Subcutaneous abdominal adipose tissue (tissue), 5 donors: ENCODE data around the gene PALS1.
A peak's percentile ranks its signal among the peaks of the same experiment; 100 is the strongest.

Source experiments
- H3K27ac ChIP-seq: one replicate; pipeline ENCODE4 v1.7.0; 2013; ENCODE audit warnings: low read depth, mild to moderate bottlenecking, inconsistent platforms, low read length, moderate library complexity
- H3K27me3 ChIP-seq, 5 donors: one replicate each; pipeline ENCODE4 v1.7.0; 2013; ENCODE audit warnings: low read length in 5 of 5, inconsistent platforms in 1 of 5; ENCODE audit not compliant: control insufficient read depth in 5 of 5, insufficient read depth in 4 of 5
- H3K36me3 ChIP-seq, 5 donors: one replicate each; pipeline ENCODE4 v1.7.0; 2013; ENCODE audit warnings: low read length in 5 of 5; ENCODE audit not compliant: control insufficient read depth in 5 of 5, insufficient read depth in 5 of 5
- H3K4me1 ChIP-seq, 5 donors: one replicate each; pipeline ENCODE4 v1.7.0; 2013; ENCODE audit warnings: low read length in 5 of 5, mild to moderate bottlenecking in 3 of 5, moderate library complexity in 1 of 5; ENCODE audit not compliant: control insufficient read depth in 5 of 5, insufficient read depth in 5 of 5
- H3K4me3 ChIP-seq, 5 donors: one replicate each; pipeline ENCODE4 v1.7.0; 2013; ENCODE audit warnings: low read length in 5 of 5, low read depth in 1 of 5
- H3K9ac ChIP-seq, 5 donors: one replicate each; pipeline ENCODE4 v1.7.0; 2013; ENCODE audit warnings: low read length in 5 of 5, mild to moderate bottlenecking in 4 of 5, moderate library complexity in 3 of 5
- H3K9me3 ChIP-seq, 5 donors: one replicate each; pipeline ENCODE4 v1.7.0; 2013; ENCODE audit warnings: low read length in 5 of 5; ENCODE audit not compliant: control insufficient read depth in 5 of 5
- donor health status: healthy.
- donor health status: healthy.
- donor health status: healthy.
- donor health status: healthy.
- donor health status: healthy.

Gene PALS1

GRCh38 chr14:67253076-67253635 is 11.9 kb downstream of the PALS1 start:
- H3K4me1 ChIP-seq, result peaks cover 0 to 6% (median 0%) of the 10 kb centered on the region in 5 donors
- no peak overlapping the region for H3K9ac ChIP-seq
- H3K27me3 ChIP-seq, result no peaks in the 10 kb centered on the region
- H3K27ac ChIP-seq, result no peak overlapping the region
- H3K4me3 ChIP-seq, result no peak overlapping the region
- H3K9me3 ChIP-seq, result no peaks in the 10 kb centered on the region
- H3K36me3 ChIP-seq, result no peaks in the 10 kb centered on the region

- Histone ChIP-seq H3K9me3 (no peaks in the 10 kb centered on the region), H3K27me3 (no peaks in the 10 kb centered on the region), H3K36me3 (no peaks in the 10 kb centered on the region), H3K4me3 (no peak overlapping the region), H3K27ac (no peak overlapping the region), H3K9ac (no peak overlapping the region), H3K4me1 (peaks cover 0 to 6% (median 0%) of the 10 kb centered on the region in 5 donors)
Observed at GRCh38 chr14:67257906-67258305, 16.7 kb downstream of the PALS1 start.

GRCh38 chr14:67260965-67261364 is 19.7 kb downstream of the PALS1 start:
- Histone ChIP-seq H3K9me3 (no peaks in the 10 kb centered on the region), H3K36me3 (no peaks in the 10 kb centered on the region), H3K4me1 (peaks cover 0 to 12% (median 5%) of the 10 kb centered on the region in 5 donors), H3K9ac (no peak overlapping the region), H3K27me3 (no peaks in the 10 kb centered on the region), H3K27ac (no peak overlapping the region), H3K4me3 (no peak overlapping the region)

- Histone ChIP-seq H3K27ac (no peak overlapping the region), H3K9me3 (no peaks in the 10 kb centered on the region), H3K36me3 (no peaks in the 10 kb centered on the region), H3K9ac (no peak overlapping the region), H3K4me3 (no peak overlapping the region), H3K27me3 (no peaks in the 10 kb centered on the region), H3K4me1 (peaks cover 0 to 24% (median 17%) of the 10 kb centered on the region in 5 donors)
Observed at GRCh38 chr14:67263499-67264149, 22.4 kb downstream of the PALS1 start.

GRCh38 chr14:67265131-67265530 is 23.9 kb downstream of the PALS1 start:
- no peaks in the 10 kb centered on the region for H3K36me3 ChIP-seq
- H3K9me3 ChIP-seq, result no peaks in the 10 kb centered on the region
- H3K9ac ChIP-seq, result no peak overlapping the region
- H3K4me1 ChIP-seq, result peaks cover 0 to 36% (median 29%) of the 10 kb centered on the region in 5 donors
- no peaks in the 10 kb centered on the region for H3K27me3 ChIP-seq
- H3K4me3 ChIP-seq, result no peak overlapping the region
- H3K27ac ChIP-seq, result no peak overlapping the region

GRCh38 chr14:67267576-67268328 is 26.5 kb downstream of the PALS1 start:
- Histone ChIP-seq H3K27me3 (no peaks in the 10 kb centered on the region), H3K4me3 (peak overlapping the region in 3 of 5 donors; percentile 18 to 64 (median 24)), H3K9ac (peak overlapping the region in 1 of 5 donors; percentile 24), H3K27ac (peak overlapping the region; percentile 71), H3K9me3 (no peaks in the 10 kb centered on the region), H3K36me3 (peaks cover 0 to 3% (median 0%) of the 10 kb centered on the region in 5 donors), H3K4me1 (peaks cover 0 to 43% (median 41%) of the 10 kb centered on the region in 5 donors)

GRCh38 chr14:67268426-67269150 is 27.4 kb downstream of the PALS1 start:
- peak overlapping the region in 3 of 5 donors; percentile 24 to 87 (median 47) for H3K9ac ChIP-seq
- no peaks in the 10 kb centered on the region for H3K27me3 ChIP-seq
- H3K4me1 ChIP-seq, result peaks cover 0 to 41% (median 36%) of the 10 kb centered on the region in 5 donors
- H3K9me3 ChIP-seq, result no peaks in the 10 kb centered on the region
- peaks cover 0 to 3% (median 0%) of the 10 kb centered on the region in 5 donors for H3K36me3 ChIP-seq
- peak overlapping the region; percentile 71 for H3K27ac ChIP-seq
- peak overlapping the region in 4 of 5 donors; percentile 10 to 64 (median 32) for H3K4me3 ChIP-seq

GRCh38 chr14:67269298-67270060 is 28.2 kb downstream of the PALS1 start:
- peaks cover 0 to 3% (median 0%) of the 10 kb centered on the region in 5 donors for H3K36me3 ChIP-seq
- H3K4me1 ChIP-seq, result peaks cover 0 to 38% (median 33%) of the 10 kb centered on the region in 5 donors
- peak overlapping the region; percentile 16 to 87 (median 27) for H3K9ac ChIP-seq
- H3K27ac ChIP-seq, result peak overlapping the region; percentile 71
- no peaks in the 10 kb centered on the region for H3K9me3 ChIP-seq
- H3K27me3 ChIP-seq, result no peaks in the 10 kb centered on the region
- peak overlapping the region; percentile 3 to 52 (median 45) for H3K4me3 ChIP-seq

- H3K27ac ChIP-seq, result peak overlapping the region; percentile 71
Observed at GRCh38 chr14:67270145-67270753, 29.0 kb downstream of the PALS1 start.

More at GRCh38 chr14:67270145-67270753, 29.0 kb downstream of the PALS1 start:
- peak overlapping the region in 4 of 5 donors; percentile 10 to 45 (median 26) for H3K4me3 ChIP-seq
- H3K9ac ChIP-seq, result peak overlapping the region in 4 of 5 donors; percentile 16 to 87 (median 70)
- H3K36me3 ChIP-seq, result peaks cover 0 to 3% (median 0%) of the 10 kb centered on the region in 5 donors
- H3K4me1 ChIP-seq, result peaks cover 0 to 38% (median 33%) of the 10 kb centered on the region in 5 donors
- H3K27me3 ChIP-seq, result no peaks in the 10 kb centered on the region
- no peaks in the 10 kb centered on the region for H3K9me3 ChIP-seq
